BE2C (cell line): ENCODE measurements around the gene LRRC61.
A peak's percentile ranks its signal among the peaks of the same experiment; 100 is the strongest.

ENCODE experiments used
- DNase-seq: peaks from one replicate; pipeline ENCODE4 v3.0.0-alpha.2; 2020
- H3K27me3 ChIP-seq: fragments of 250-450 bp; sonication (Bioruptor Pico); 2 replicates; pipeline ENCODE4 v1.5.1; 2020; ENCODE audit warnings: mild to moderate bottlenecking
- H3K36me3 ChIP-seq: fragments of 250-450 bp; sonication (Bioruptor Pico); 2 replicates; pipeline ENCODE4 v1.5.1; 2020; ENCODE audit warnings: mild to moderate bottlenecking
- H3K4me1 ChIP-seq: fragments of 250-450 bp; sonication (Bioruptor Pico); 2 replicates; pipeline ENCODE4 v1.5.1; 2020
- H3K4me3 ChIP-seq: 2 replicates; pipeline ENCODE4 v1.5.1; 2011; ENCODE audit warnings: low read depth, low read length
- H3K9me3 ChIP-seq: fragments of 250-450 bp; sonication (Bioruptor Pico); 2 replicates; pipeline ENCODE4 v1.5.1; 2020
- CTCF ChIP-seq: IDR thresholded peaks from 2 replicates; pipeline ENCODE4 v1.5.1; 2012; ENCODE audit warnings: mild to moderate bottlenecking, low read depth, low read length

LRRC61 gene

GRCh38 chr7:150381096-150381495, 57.9 kb downstream of the LRRC61 start:
- TF ChIP-seq CTCF = no peak
- Histone ChIP-seq H3K27me3 (no peaks in the 10 kb centered on the region), H3K4me3 (no peak overlapping the region; the same call in 1 of the 2 replicates), H3K9me3 (no peaks in the 10 kb centered on the region), H3K36me3 (0 out of 2 replicates have a peak, but pooled peaks cover 2% of the 10 kb centered on the region), H3K4me1 (peaks cover 4% of the 10 kb centered on the region; the same call in 1 of the 2 replicates)
- DNase-seq = no peak

GRCh38 chr7:150381785-150382122, 58.6 kb downstream of the LRRC61 start:
- no peak for DNase-seq
- no peak for TF ChIP-seq CTCF
- H3K9me3 ChIP-seq = no peaks in the 10 kb centered on the region
- H3K27me3 ChIP-seq = no peaks in the 10 kb centered on the region
- H3K36me3 ChIP-seq = no peaks in the 10 kb centered on the region
- no peak overlapping the region for H3K4me3 ChIP-seq
- peaks cover 4% of the 10 kb centered on the region; the same call in 1 of the 2 replicates for H3K4me1 ChIP-seq

- TF ChIP-seq CTCF = no peak
- H3K4me3 ChIP-seq = no peak overlapping the region
- DNase-seq = no peak
- H3K36me3 ChIP-seq = no peaks in the 10 kb centered on the region
- H3K27me3 ChIP-seq = no peaks in the 10 kb centered on the region
- peaks cover 4% of the 10 kb centered on the region; the same call in 1 of the 2 replicates for H3K4me1 ChIP-seq
- H3K9me3 ChIP-seq = no peaks in the 10 kb centered on the region
Measured at GRCh38 chr7:150382123-150382843, 59.1 kb downstream of the LRRC61 start.

GRCh38 chr7:150382844-150383225, 59.7 kb downstream of the LRRC61 start:
- no peak for TF ChIP-seq CTCF
- Histone ChIP-seq H3K36me3 (no peaks in the 10 kb centered on the region), H3K9me3 (no peaks in the 10 kb centered on the region), H3K4me1 (peaks cover 4% of the 10 kb centered on the region; the same call in 1 of the 2 replicates), H3K4me3 (no peak overlapping the region), H3K27me3 (no peaks in the 10 kb centered on the region)
- DNase-seq = no peak

DNA sequence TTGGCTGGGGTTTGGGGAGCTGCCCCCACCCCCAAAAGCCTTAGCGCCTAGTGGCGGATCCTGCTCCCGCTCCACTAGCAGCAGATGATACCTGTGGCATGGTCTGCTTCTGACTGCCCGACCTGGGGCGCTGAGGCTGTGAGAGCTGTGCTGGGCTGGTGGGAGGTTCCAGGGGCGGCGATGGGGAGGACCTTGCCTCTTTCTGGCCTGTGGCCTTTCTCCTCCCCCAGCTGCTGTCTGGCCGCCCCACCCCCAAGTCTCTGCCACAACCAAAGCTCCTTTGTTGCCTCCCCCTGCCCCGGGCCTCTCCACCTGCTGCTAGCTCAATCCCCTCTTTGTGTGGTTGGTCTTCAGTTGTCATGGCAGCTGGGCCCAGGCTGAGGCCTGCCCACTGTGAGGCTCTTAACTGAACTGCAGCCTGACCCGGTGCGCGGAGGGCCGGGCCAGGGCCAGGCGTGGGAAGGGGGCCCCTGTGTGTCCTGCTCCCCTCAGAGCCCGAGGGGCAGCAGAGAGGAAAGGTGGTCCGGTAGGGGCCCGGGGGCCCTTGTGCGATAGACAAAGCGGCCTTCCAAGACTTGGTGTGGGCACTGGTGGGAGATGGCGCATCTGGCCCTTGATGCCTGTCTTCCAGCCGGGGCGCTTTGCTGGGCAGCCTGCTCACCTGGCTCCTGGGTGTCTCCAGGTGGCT, 60.7 kb downstream of the LRRC61 start:
- peak; percentile 51 for DNase-seq

More for the DNA sequence above, 60.7 kb downstream of the LRRC61 start:
- H3K27me3 ChIP-seq = no peaks in the 10 kb centered on the region
- no peak overlapping the region for H3K4me3 ChIP-seq
- no peaks in the 10 kb centered on the region for H3K9me3 ChIP-seq
- no peak for TF ChIP-seq CTCF
- peaks cover 9% of the 10 kb centered on the region for H3K4me1 ChIP-seq
- no peaks in the 10 kb centered on the region for H3K36me3 ChIP-seq
